HCT116 (cell line): ENCODE measurements around the gene ITGB6. TPM values are rescaled to one million over a fixed set of nuclear protein-coding genes. Genes with fewer than 3 reads are reported as not detected.

Experiments
- ATAC-seq: fragments of 200-7000 bp; cut with Tn5 transposase; 2 replicates; pipeline ENCODE4 v1.9.1; 2020; ENCODE audit warnings: mild to moderate bottlenecking, moderate library complexity
- BruUV-seq: library from RNA; stranded (reverse); fragments of 400-500 nt; replicated peaks from 2 replicates; lab custom pipeline; 2021; lab: Mats Ljungman, UMichigan
- CTCF ChIA-PET: fragments of 300-600 bp; sonication (Branson Sonifier 250); formaldehyde crosslinking; loops from one replicate; lab custom pipeline; 2021; ENCODE audit warnings: antibody characterized with exemption; lab: Charles Lee
- POLR2A ChIA-PET: fragments of 300-600, 350-600 bp; sonication (Branson Sonifier 250); formaldehyde crosslinking; loops from one replicate; lab custom pipeline; 2021; ENCODE audit warnings: antibody characterized with exemption; lab: Charles Lee
- RAD21 ChIA-PET, 2 experiments: fragments of 300-600 bp; sonication (Branson Sonifier 250); formaldehyde crosslinking; loops; one replicate each; lab custom pipeline; 2023; ENCODE audit warnings: low total read pairs in 2 of 2; ENCODE audit not compliant: uncharacterized antibody in 2 of 2, unreplicated experiment in 2 of 2, low non-redundant PET in 1 of 2; lab: Charles Lee
- DNase-seq: peaks from one replicate; pipeline ENCODE4 v3.0.0-alpha.2; 2010; ENCODE audit warnings: low read depth, low spot score
- H2AFZ ChIP-seq: fragments of 200-600 bp; shearing (Covaris generic), sonication (generic); 2 replicates; pipeline ENCODE4 v1.6.1; 2017; ENCODE audit warnings: low read depth, mixed run types, mixed read lengths, antibody characterized with exemption, low read length; ENCODE audit not compliant: poor library complexity, severe bottlenecking
- H3K27ac ChIP-seq: 2 replicates; pipeline ENCODE4 v1.5.1; 2012; ENCODE audit warnings: low read depth, low read length
- H3K27me3 ChIP-seq: fragments of 200-600 bp; sonication (generic); 2 replicates; pipeline ENCODE4 v1.6.1; 2016; ENCODE audit warnings: mixed run types, low read length, mixed read lengths; ENCODE audit not compliant: insufficient read depth
- H3K36me3 ChIP-seq, 2 experiments: fragments of 200-500 bp in 1 of 2; fragments of 200-600 bp in 1 of 2; sonication (Bioruptor generic) in 1 of 2; sonication (generic) in 1 of 2; 2 replicates each; pipeline versions ENCODE4 v1.5.1 to v1.6.1; 2014 to 2016; ENCODE audit warnings: low read length in 2 of 2, inconsistent platforms in 1 of 2, mixed read lengths in 1 of 2, mixed run types in 1 of 2; ENCODE audit not compliant: insufficient read depth in 2 of 2, control insufficient read depth in 1 of 2
- H3K4me1 ChIP-seq, 2 experiments: fragments of 200-600 bp in 1 of 2; sonication (generic) in 1 of 2; 2 replicates each; pipeline versions ENCODE4 v1.5.1 to v1.6.1; 2012 to 2017; ENCODE audit warnings: low read length in 2 of 2, inconsistent platforms in 1 of 2, mild to moderate bottlenecking in 1 of 2, mixed read lengths in 1 of 2, mixed run types in 1 of 2, moderate library complexity in 1 of 2; ENCODE audit not compliant: insufficient read depth in 2 of 2, control insufficient read depth in 1 of 2
- H3K4me2 ChIP-seq: fragments of 200-600 bp; sonication (generic); 2 replicates; pipeline ENCODE4 v1.6.1; 2017; ENCODE audit warnings: mixed run types, low read length, mixed read lengths
- H3K4me3 ChIP-seq, 2 experiments: fragments of 200-600 bp in 1 of 2; sonication (generic) in 1 of 2; replicated peaks in 1 of 2; 2 replicates each; pipeline ENCODE4 v1.5.1; 2011 to 2016; ENCODE audit warnings: low read length in 2 of 2, control low read depth in 1 of 2, low read depth in 1 of 2, mild to moderate bottlenecking in 1 of 2, mixed read lengths in 1 of 2, mixed run types in 1 of 2
- H3K79me2 ChIP-seq: fragments of 200-600 bp; sonication (generic); 2 replicates; pipeline ENCODE4 v1.6.1; 2017; ENCODE audit warnings: mild to moderate bottlenecking, mixed run types, low read length, moderate library complexity, mixed read lengths; ENCODE audit not compliant: insufficient read depth
- H3K9ac ChIP-seq: fragments of 200-600 bp; sonication (generic); 2 replicates; pipeline ENCODE4 v1.6.1; 2016; ENCODE audit warnings: low read length, mixed read lengths
- H3K9me2 ChIP-seq: fragments of 200-600 bp; sonication (generic), shearing (Covaris generic); 2 replicates; pipeline ENCODE4 v1.6.1; 2017; ENCODE audit warnings: mixed run types, mild to moderate bottlenecking, moderate library complexity; ENCODE audit not compliant: insufficient read depth
- H3K9me3 ChIP-seq, 2 experiments: fragments of 200-500 bp in 1 of 2; fragments of 200-600 bp in 1 of 2; sonication (Bioruptor generic) in 1 of 2; sonication (generic) in 1 of 2; 2 replicates each; pipeline ENCODE4 v1.6.1; 2014 to 2017; ENCODE audit warnings: low read length in 2 of 2, mixed read lengths in 2 of 2, inconsistent platforms in 1 of 2, low read depth in 1 of 2, mild to moderate bottlenecking in 1 of 2, mixed run types in 1 of 2, moderate library complexity in 1 of 2; ENCODE audit not compliant: control insufficient read depth in 1 of 2, insufficient read depth in 1 of 2
- H4K20me1 ChIP-seq: fragments of 200-600 bp; sonication (generic), shearing (Covaris generic); 2 replicates; pipeline ENCODE4 v1.6.1; 2017; ENCODE audit warnings: mixed run types, mild to moderate bottlenecking, moderate library complexity; ENCODE audit not compliant: insufficient read depth
- ATF3 ChIP-seq: IDR thresholded peaks from 2 replicates; pipeline ENCODE4 v1.6.1; 2012
- CBX3 ChIP-seq: IDR thresholded peaks from 2 replicates; pipeline ENCODE4 v1.6.1; 2012; ENCODE audit warnings: low read depth
- CEBPB ChIP-seq: IDR thresholded peaks from 2 replicates; pipeline ENCODE4 v1.6.1; 2012; ENCODE audit warnings: low read depth
- CTCF ChIP-seq, 3 experiments: fragments of 200-600 bp in 1 of 3; sonication (generic) in 1 of 3; IDR thresholded peaks in 2 of 3; conservative IDR thresholded peaks in 1 of 3; 2 replicates each; pipeline ENCODE4 v1.5.1; 2012 to 2017; ENCODE audit warnings: low read depth in 2 of 3, low read length in 2 of 3, antibody characterized with exemption in 1 of 3, borderline replicate concordance in 1 of 3, control low read depth in 1 of 3, mild to moderate bottlenecking in 1 of 3, mixed read lengths in 1 of 3, mixed run types in 1 of 3, moderate library complexity in 1 of 3; ENCODE audit not compliant: insufficient read depth in 1 of 3
- EGR1 ChIP-seq: IDR thresholded peaks from 2 replicates; pipeline ENCODE4 v1.6.1; 2012; ENCODE audit warnings: low read depth
- ELF1 ChIP-seq: IDR thresholded peaks from 2 replicates; pipeline ENCODE4 v1.6.1; 2012; ENCODE audit warnings: low read depth, borderline replicate concordance
- EZH2 ChIP-seq: fragments of 200-600 bp; sonication (generic); IDR thresholded peaks from 2 replicates; pipeline ENCODE4 v1.6.1; 2017; ENCODE audit warnings: antibody characterized with exemption, mixed run types
- FOSL1 ChIP-seq: IDR thresholded peaks from 2 replicates; pipeline ENCODE4 v1.6.1; 2012; ENCODE audit warnings: low read depth
- JUND ChIP-seq: IDR thresholded peaks from 2 replicates; pipeline ENCODE4 v1.6.1; 2012
- MAX ChIP-seq: IDR thresholded peaks from 2 replicates; pipeline ENCODE4 v1.6.1; 2012
- POLR2A ChIP-seq: IDR thresholded peaks from 2 replicates; pipeline ENCODE4 v1.7.0; 2011; ENCODE audit warnings: borderline replicate concordance; ENCODE audit not compliant: insufficient read depth, insufficient read length; ENCODE audit errors: extremely low read depth
- POLR2AphosphoS5 ChIP-seq: IDR thresholded peaks from 2 replicates; pipeline ENCODE4 v1.6.1; 2011; ENCODE audit warnings: mild to moderate bottlenecking, low read depth, low read length, moderate library complexity
- RAD21 ChIP-seq: IDR thresholded peaks from 2 replicates; pipeline ENCODE4 v1.6.1; 2012; ENCODE audit warnings: low read depth, mild to moderate bottlenecking
- REST ChIP-seq: IDR thresholded peaks from 2 replicates; pipeline ENCODE4 v1.6.1; 2012; ENCODE audit warnings: low read depth
- SP1 ChIP-seq: IDR thresholded peaks from 2 replicates; pipeline ENCODE4 v1.6.1; 2012; ENCODE audit warnings: low read depth
- SRF ChIP-seq: IDR thresholded peaks from 2 replicates; pipeline ENCODE4 v1.6.1; 2012; ENCODE audit warnings: low read depth
- TCF7L2 ChIP-seq: IDR thresholded peaks from 2 replicates; pipeline ENCODE4 v1.7.0; 2011; ENCODE audit warnings: borderline replicate concordance, inconsistent platforms; ENCODE audit not compliant: insufficient read depth, insufficient read length; ENCODE audit errors: extremely low read depth
- ZFX ChIP-seq: fragments of 450-650 bp; IDR thresholded peaks from 2 replicates; pipeline ENCODE4 v1.6.1; 2017
- ZNF274 ChIP-seq: fragments of 200-500 bp; sonication (Bioruptor generic); IDR thresholded peaks from 2 replicates; pipeline ENCODE4 v1.6.1; 2014; ENCODE audit warnings: mild to moderate bottlenecking, low read depth, low read length, inconsistent platforms
- intact Hi-C: fragments of 100-400 bp; cut with micrococcal nuclease; formaldehyde crosslinking; loops from 2 replicates; pipeline ENCODE4 v1.10.0; 2022
- total RNA-seq: library from RNA; stranded (reverse); gene quantifications from one replicate; pipeline ENCODE4 v1.2.1, GENCODE V29; 2021; ENCODE audit not compliant: unreplicated experiment

The ITGB6 gene
- total RNA-seq, 1 experiment from 2014 or later: 0.12 TPM

GRCh38 chr2:160126315-160126714 is 73.8 kb downstream of the ITGB6 start:
- Histone ChIP-seq H2AFZ (no peak overlapping the region), H3K9ac (no peak overlapping the region), H3K27ac (no peak overlapping the region), H3K27me3 (no peaks in the 10 kb centered on the region), H4K20me1 (no peaks in the 10 kb centered on the region), H3K79me2 (no peaks in the 10 kb centered on the region), H3K4me3 (no peak overlapping the region), H3K4me1 (no peaks in the 10 kb centered on the region), H3K4me2 (no peak overlapping the region), H3K9me2 (no peaks in the 10 kb centered on the region), H3K36me3 (no peaks in the 10 kb centered on the region), H3K9me3 (no peaks in the 10 kb centered on the region)
- ChIA-PET CTCF (no interaction called here), RAD21 (no interaction called here), POLR2A (no interaction called here)
- DNase-seq (no peak), ATAC-seq (no peak)
- BruUV-seq: no TSS peak
- no peak for TF ChIP-seq TCF7L2
- TF ChIP-seq POLR2AphosphoS5: no peak
- no peak for TF ChIP-seq CBX3
- TF ChIP-seq POLR2A: no peak
- no peak for TF ChIP-seq REST
- no peak for TF ChIP-seq CTCF (IDR thresholded peaks at IDR 0.05 in 2 of 3, conservative IDR thresholded peaks at IDR 0.05 in 1 of 3; ENCODE audit: borderline replicate concordance in 1 of 3, insufficient read depth in 1 of 3, low read depth in 2 of 3, low read length in 2 of 3)
- no peak for TF ChIP-seq MAX
- TF ChIP-seq EZH2: no peak
- TF ChIP-seq SRF: no peak
- no peak for TF ChIP-seq ATF3
- TF ChIP-seq CEBPB: no peak
- TF ChIP-seq SP1: no peak
- no peak for TF ChIP-seq ZFX
- TF ChIP-seq ELF1: no peak
- TF ChIP-seq RAD21: no peak
- no peak for TF ChIP-seq JUND
- no peak for TF ChIP-seq FOSL1
- TF ChIP-seq EGR1: no peak
- no peak for TF ChIP-seq ZNF274
- intact Hi-C loops: no loop called here
